ENCODE data around the gene STIP1.

STIP1 gene

DNA sequence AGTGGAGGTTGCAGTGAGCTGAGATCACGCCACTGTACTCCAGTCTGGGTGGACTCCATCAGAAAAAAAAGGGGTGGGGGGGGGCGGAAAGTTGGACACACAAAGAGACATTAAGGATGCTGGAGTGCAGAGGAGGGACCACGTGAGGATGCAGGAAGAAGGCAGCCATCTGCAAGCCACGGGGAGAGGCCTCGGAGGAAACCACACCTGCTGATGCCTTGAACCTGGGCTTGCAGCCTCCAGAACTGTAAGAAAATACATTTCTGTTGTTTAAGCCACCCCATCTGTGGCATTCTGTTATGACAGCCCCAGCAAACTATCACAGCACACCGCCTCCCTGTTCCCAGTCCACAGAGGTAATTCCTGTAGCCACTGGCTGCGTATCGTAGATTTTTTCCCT is 9.2 kb upstream of the STIP1 start:
- TF ChIP-seq SPI1 (IDR thresholded peaks at IDR 0.05; ENCODE audit: low read depth, low read length) (no peak), TAF1 (IDR thresholded peaks at IDR 0.05; ENCODE audit: low read depth, low read length) (no peak), POLR2A (IDR thresholded peaks at IDR 0.05; ENCODE audit: low read depth, low read length) (no peak), POU2F2 (IDR thresholded peaks at IDR 0.05; ENCODE audit: low read depth, low read length) (no peak), POLR2AphosphoS5 (IDR thresholded peaks at IDR 0.05; ENCODE audit: low read depth, low read length) (no peak), PAX5 (IDR thresholded peaks at IDR 0.05; ENCODE audit: insufficient read depth, low read length, severe bottlenecking) (no peak)
- FAIRE-seq (no peak), DNase-seq (ENCODE audit: insufficient read length, low spot score) (no peak)

- no peak for FAIRE-seq
- TF ChIP-seq POU2F2 (IDR thresholded peaks at IDR 0.05; ENCODE audit: low read depth, low read length) (peak; percentile 72; the same call in 1 of the 2 replicates), PAX5 (IDR thresholded peaks at IDR 0.05; ENCODE audit: insufficient read depth, low read length, severe bottlenecking) (no peak), SPI1 (IDR thresholded peaks at IDR 0.05; ENCODE audit: low read depth, low read length) (peak; percentile 91), TAF1 (IDR thresholded peaks at IDR 0.05; ENCODE audit: low read depth, low read length) (no peak), POLR2A (IDR thresholded peaks at IDR 0.05; ENCODE audit: low read depth, low read length) (no peak), POLR2AphosphoS5 (IDR thresholded peaks at IDR 0.05; ENCODE audit: low read depth, low read length) (no peak)
- no peak for DNase-seq (ENCODE audit: insufficient read length, low spot score)
These were observed 7.8 kb upstream of the STIP1 start for GRCh38 chr11:64178203-64178602.

GRCh38 chr11:64178951-64179639 is 6.9 kb upstream of the STIP1 start:
- DNase-seq (ENCODE audit: insufficient read length, low spot score) = no peak
- FAIRE-seq = no peak
- no peak for TF ChIP-seq PAX5 (IDR thresholded peaks at IDR 0.05; ENCODE audit: insufficient read depth, low read length, severe bottlenecking)
- no peak for TF ChIP-seq POLR2A (IDR thresholded peaks at IDR 0.05; ENCODE audit: low read depth, low read length)
- TF ChIP-seq TAF1 (IDR thresholded peaks at IDR 0.05; ENCODE audit: low read depth, low read length) = no peak
- TF ChIP-seq POU2F2 (IDR thresholded peaks at IDR 0.05; ENCODE audit: low read depth, low read length) = no peak
- no peak for TF ChIP-seq SPI1 (IDR thresholded peaks at IDR 0.05; ENCODE audit: low read depth, low read length)

- FAIRE-seq (no peak), DNase-seq (ENCODE audit: insufficient read length, low spot score) (no peak)
- TF ChIP-seq POLR2AphosphoS5 (IDR thresholded peaks at IDR 0.05; ENCODE audit: low read depth, low read length) = no peak
- TF ChIP-seq TAF1 (IDR thresholded peaks at IDR 0.05; ENCODE audit: low read depth, low read length) = no peak
- TF ChIP-seq SPI1 (IDR thresholded peaks at IDR 0.05; ENCODE audit: low read depth, low read length) = no peak
- no peak for TF ChIP-seq PAX5 (IDR thresholded peaks at IDR 0.05; ENCODE audit: insufficient read depth, low read length, severe bottlenecking)
- no peak for TF ChIP-seq POU2F2 (IDR thresholded peaks at IDR 0.05; ENCODE audit: low read depth, low read length)
- no peak for TF ChIP-seq POLR2A (IDR thresholded peaks at IDR 0.05; ENCODE audit: low read depth, low read length)
These were observed 5.1 kb upstream of the STIP1 start for GRCh38 chr11:64180891-64181290.

- FAIRE-seq = peak; percentile 96
- peak; percentile 42 for DNase-seq (ENCODE audit: insufficient read length, low spot score)
- TF ChIP-seq PAX5 (IDR thresholded peaks at IDR 0.05; ENCODE audit: insufficient read depth, low read length, severe bottlenecking) (no peak), TAF1 (IDR thresholded peaks at IDR 0.05; ENCODE audit: low read depth, low read length) (0 out of 2 replicates have a peak, but pooled peaks have one; percentile 13), POU2F2 (IDR thresholded peaks at IDR 0.05; ENCODE audit: low read depth, low read length) (0 out of 2 replicates have a peak, but pooled peaks have one; percentile 16), POLR2A (IDR thresholded peaks at IDR 0.05; ENCODE audit: low read depth, low read length) (peak; percentile 53; the same call in 1 of the 2 replicates), POLR2AphosphoS5 (IDR thresholded peaks at IDR 0.05; ENCODE audit: low read depth, low read length) (no peak), SPI1 (IDR thresholded peaks at IDR 0.05; ENCODE audit: low read depth, low read length) (no peak)
These were observed 4.2 kb upstream of the STIP1 start for GRCh38 chr11:64181506-64182411.

DNA sequence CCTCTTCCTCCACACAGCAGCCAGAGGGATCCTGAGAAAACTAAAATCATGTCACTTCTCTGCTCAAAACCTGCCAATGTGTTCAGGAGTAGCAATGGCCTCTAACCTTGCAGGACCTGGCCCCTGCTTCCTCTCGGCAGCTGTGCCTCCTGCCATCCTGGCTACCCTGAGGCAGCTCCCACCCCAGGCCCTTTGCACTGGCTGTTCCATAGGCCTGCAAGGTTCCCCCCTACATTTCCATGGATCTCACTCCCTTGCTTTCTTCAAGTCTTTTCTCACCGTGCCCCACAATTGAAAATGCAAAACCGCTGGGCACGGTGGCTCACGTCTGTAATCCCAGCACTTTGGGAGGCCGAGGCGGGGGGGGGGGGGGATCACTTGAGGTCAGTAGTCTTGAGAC is 2.1 kb upstream of the STIP1 start:
- no peak for DNase-seq (ENCODE audit: insufficient read length, low spot score)
- TF ChIP-seq POLR2A (IDR thresholded peaks at IDR 0.05; ENCODE audit: low read depth, low read length) (no peak), POU2F2 (IDR thresholded peaks at IDR 0.05; ENCODE audit: low read depth, low read length) (no peak), TAF1 (IDR thresholded peaks at IDR 0.05; ENCODE audit: low read depth, low read length) (no peak), PAX5 (IDR thresholded peaks at IDR 0.05; ENCODE audit: insufficient read depth, low read length, severe bottlenecking) (no peak), POLR2AphosphoS5 (IDR thresholded peaks at IDR 0.05; ENCODE audit: low read depth, low read length) (no peak), SPI1 (IDR thresholded peaks at IDR 0.05; ENCODE audit: low read depth, low read length) (no peak)
- no peak for FAIRE-seq

GRCh38 chr11:64185175-64185692 is 737 bp upstream of the STIP1 start:
- DNase-seq (ENCODE audit: insufficient read length, low spot score) = peak; percentile 39
- FAIRE-seq = no peak
- TF ChIP-seq POLR2A (IDR thresholded peaks at IDR 0.05; ENCODE audit: low read depth, low read length) (peak; percentile 91), TAF1 (IDR thresholded peaks at IDR 0.05; ENCODE audit: low read depth, low read length) (peak; percentile 95), SPI1 (IDR thresholded peaks at IDR 0.05; ENCODE audit: low read depth, low read length) (no peak), POLR2AphosphoS5 (IDR thresholded peaks at IDR 0.05; ENCODE audit: low read depth, low read length) (peak; percentile 94), PAX5 (IDR thresholded peaks at IDR 0.05; ENCODE audit: insufficient read depth, low read length, severe bottlenecking) (no peak), POU2F2 (IDR thresholded peaks at IDR 0.05; ENCODE audit: low read depth, low read length) (peak; percentile 78; the same call in 1 of the 2 replicates)

GRCh38 chr11:64186492-64187165 is 658 bp downstream of the STIP1 start:
- no peak for TF ChIP-seq POLR2AphosphoS5 (IDR thresholded peaks at IDR 0.05; ENCODE audit: low read depth, low read length)
- no peak for TF ChIP-seq POU2F2 (IDR thresholded peaks at IDR 0.05; ENCODE audit: low read depth, low read length)
- TF ChIP-seq SPI1 (IDR thresholded peaks at IDR 0.05; ENCODE audit: low read depth, low read length) = no peak
- no peak for TF ChIP-seq POLR2A (IDR thresholded peaks at IDR 0.05; ENCODE audit: low read depth, low read length)
- TF ChIP-seq TAF1 (IDR thresholded peaks at IDR 0.05; ENCODE audit: low read depth, low read length) = no peak
- no peak for TF ChIP-seq PAX5 (IDR thresholded peaks at IDR 0.05; ENCODE audit: insufficient read depth, low read length, severe bottlenecking)
- DNase-seq (ENCODE audit: insufficient read length, low spot score) (no peak), FAIRE-seq (no peak)

All from GM12891 (cell line).